Sigmoid colon (tissue), 7 donors: ENCODE data around the gene ATP8A1. TPM values are rescaled to one million over a fixed set of nuclear protein-coding genes. Genes with fewer than 3 reads are reported as not detected.

Experiments used
- DNase-seq: peaks from one replicate; pipeline ENCODE4 v3.0.0-alpha.2; 2019
- H3K27ac ChIP-seq, 4 donors: fragments of 200-600 bp; sonication (generic); one replicate each; pipeline ENCODE4 v1.5.1; 2016 to 2019; ENCODE audit warnings: mild to moderate bottlenecking in 1 of 4
- H3K27me3 ChIP-seq, 3 donors: fragments of 200-600 bp; sonication (generic); one replicate each; pipeline ENCODE4 v1.5.1; 2019; ENCODE audit warnings: mild to moderate bottlenecking in 1 of 3
- H3K36me3 ChIP-seq, 4 donors: fragments of 200-600 bp; sonication (generic); one replicate each; pipeline ENCODE4 v1.5.1; 2016 to 2019
- H3K4me1 ChIP-seq, 4 donors: fragments of 200-600 bp; sonication (generic); one replicate each; pipeline ENCODE4 v1.5.1; 2017 to 2019
- H3K4me3 ChIP-seq, 4 donors: fragments of 200-600 bp; sonication (generic); one replicate each; pipeline ENCODE4 v1.5.1; 2017 to 2019; ENCODE audit warnings: mild to moderate bottlenecking in 2 of 4, moderate library complexity in 1 of 4
- H3K9me3 ChIP-seq, 4 donors: fragments of 200-600 bp in 3 of 4; sonication (generic) in 3 of 4; one replicate each; pipeline versions ENCODE4 v1.5.1 to v1.6.1; 2013 to 2019
- EP300 ChIP-seq, 4 donors: sonication (generic); formaldehyde crosslinking; IDR thresholded peaks; one replicate each; pipeline ENCODE4 v1.6.1; 2017; ENCODE audit warnings: antibody characterized with exemption in 4 of 4
- POLR2A ChIP-seq, 2 donors: fragments of 450-650 bp; IDR thresholded peaks; one replicate each; pipeline ENCODE4 v1.6.1; 2016; ENCODE audit warnings: antibody characterized with exemption in 2 of 2, mild to moderate bottlenecking in 2 of 2, moderate library complexity in 2 of 2
- POLR2AphosphoS5 ChIP-seq, 4 donors: sonication (generic); formaldehyde crosslinking; IDR thresholded peaks; one replicate each; pipeline ENCODE4 v1.6.1; 2017; ENCODE audit warnings: antibody characterized with exemption in 4 of 4
- WGBS, 2 donors: extraction: QIAGEN DNeasy Blood & Tissue Kit; methylation state at CpG; one replicate each; pipeline ENCODE4 v1.1.7; 2013; 5-methylcytosine and 5-hydroxymethylcytosine counted together
- intact Hi-C: fragments of 100-400 bp; cut with DNase I; formaldehyde crosslinking; loops from one replicate; pipeline ENCODE4 v1.15.1; 2023
- polyA plus RNA-seq, 3 donors: library from polyadenylated mRNA; stranded (reverse); fragments of 200-250 nt; gene quantifications; one replicate each; pipeline ENCODE4 v1.2.3, GENCODE V29; 2013
- total RNA-seq, 4 donors: library from RNA; depleted of rRNA; stranded (reverse); fragments of >200 nt; gene quantifications; one replicate each; pipeline ENCODE4 v1.1.0, GENCODE V29; 2016
- TF ChIP-seq, protein P1 (sequence below), 4 experiments: fragments of 450-650 bp in 3 of 4; fragments of 200-600 bp in 1 of 4; IDR thresholded peaks; one replicate each; pipeline ENCODE4 v1.5.1; 2016 to 2019; ENCODE audit warnings: antibody characterized with exemption in 4 of 4, mild to moderate bottlenecking in 3 of 4, moderate library complexity in 2 of 4
- donor health status: healthy with polysubstance abuse.
- donor health status: Bipolar disorder and iron deficiency.
- donor health status: healthy.

The ATP8A1 gene
- total and polyA plus RNA-seq, 7 donors: 2.4 to 19.3 (median 14.5) TPM

DNA sequence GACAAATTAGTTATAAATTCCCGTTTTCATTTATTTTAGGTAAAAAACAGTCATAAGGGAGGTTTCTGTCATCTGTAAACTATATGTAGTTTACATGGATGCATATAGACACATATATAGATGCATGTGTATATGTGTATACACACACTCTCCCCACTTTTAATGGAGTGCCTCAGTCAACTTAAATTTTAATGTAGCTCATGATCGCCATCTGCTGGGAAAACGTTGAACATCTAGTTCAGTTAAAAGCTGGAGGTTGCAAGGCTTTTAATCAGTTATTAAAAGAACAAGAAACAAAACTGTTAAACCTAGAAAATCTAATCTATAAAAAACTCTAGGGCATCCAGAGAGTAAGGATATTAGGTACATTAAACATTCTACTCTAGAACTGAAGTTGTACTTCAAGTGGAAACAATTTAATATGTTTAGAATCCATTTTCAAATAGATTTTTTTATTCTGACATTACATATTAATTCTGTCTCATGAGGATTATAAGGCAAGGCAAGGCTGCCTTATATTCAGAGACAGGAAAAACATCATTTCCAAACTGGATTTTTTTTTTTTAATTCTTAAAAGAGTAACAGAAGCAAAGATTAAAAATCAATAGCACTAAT lies 137.0 kb downstream of the ATP8A1 start:
- Histone ChIP-seq H3K4me1 (peaks cover 0 to 9% (median 4%) of the 10 kb centered on the region in 4 donors), H3K4me3 (no peak overlapping the region), H3K27ac (no peak overlapping the region), H3K36me3 (peaks cover 0 to 13% (median 0%) of the 10 kb centered on the region in 4 donors), H3K9me3 (no peaks in the 10 kb centered on the region), H3K27me3 (no peaks in the 10 kb centered on the region)
- WGBS, 2 donors: 26 to 30% methylated on average over 3 of the region's 3 CpGs
- DNase-seq: no peak
- TF ChIP-seq, protein P1, sequence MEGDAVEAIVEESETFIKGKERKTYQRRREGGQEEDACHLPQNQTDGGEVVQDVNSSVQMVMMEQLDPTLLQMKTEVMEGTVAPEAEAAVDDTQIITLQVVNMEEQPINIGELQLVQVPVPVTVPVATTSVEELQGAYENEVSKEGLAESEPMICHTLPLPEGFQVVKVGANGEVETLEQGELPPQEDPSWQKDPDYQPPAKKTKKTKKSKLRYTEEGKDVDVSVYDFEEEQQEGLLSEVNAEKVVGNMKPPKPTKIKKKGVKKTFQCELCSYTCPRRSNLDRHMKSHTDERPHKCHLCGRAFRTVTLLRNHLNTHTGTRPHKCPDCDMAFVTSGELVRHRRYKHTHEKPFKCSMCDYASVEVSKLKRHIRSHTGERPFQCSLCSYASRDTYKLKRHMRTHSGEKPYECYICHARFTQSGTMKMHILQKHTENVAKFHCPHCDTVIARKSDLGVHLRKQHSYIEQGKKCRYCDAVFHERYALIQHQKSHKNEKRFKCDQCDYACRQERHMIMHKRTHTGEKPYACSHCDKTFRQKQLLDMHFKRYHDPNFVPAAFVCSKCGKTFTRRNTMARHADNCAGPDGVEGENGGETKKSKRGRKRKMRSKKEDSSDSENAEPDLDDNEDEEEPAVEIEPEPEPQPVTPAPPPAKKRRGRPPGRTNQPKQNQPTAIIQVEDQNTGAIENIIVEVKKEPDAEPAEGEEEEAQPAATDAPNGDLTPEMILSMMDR (IDR thresholded peaks at IDR 0.05): peak in 3 of 4 experiments; percentile 54 to 67 (median 60)
- TF ChIP-seq EP300 (IDR thresholded peaks at IDR 0.05): no peak
- intact Hi-C loops: loop anchor here (1.0 to 10.0 kb wide), 2 partner anchors 145 to 238 kb away; no protein-coding TSS in a partner anchor

- TF ChIP-seq POLR2A (IDR thresholded peaks at IDR 0.05) (no peak), EP300 (IDR thresholded peaks at IDR 0.05) (no peak), POLR2AphosphoS5 (IDR thresholded peaks at IDR 0.05) (no peak)
- TF ChIP-seq, protein P1 (IDR thresholded peaks at IDR 0.05): no peak
- Histone ChIP-seq H3K36me3 (no peaks in the 10 kb centered on the region), H3K9me3 (no peaks in the 10 kb centered on the region), H3K4me3 (no peak overlapping the region), H3K27me3 (no peaks in the 10 kb centered on the region), H3K4me1 (no peaks in the 10 kb centered on the region), H3K27ac (no peak overlapping the region)
- DNase-seq: no peak
- intact Hi-C loops: no loop called here
- 71 to 86% methylated on average over 5 of the region's 5 CpGs for WGBS, 2 donors
Measured at GRCh38 chr4:42515156-42515884, 141.6 kb downstream of the ATP8A1 start.

GRCh38 chr4:42513748-42514492 lies 143.0 kb downstream of the ATP8A1 start:
- 94% methylated on average over 5 of the region's 5 CpGs for WGBS, 2 donors
- Histone ChIP-seq H3K4me1 (no peaks in the 10 kb centered on the region), H3K9me3 (no peaks in the 10 kb centered on the region), H3K27me3 (no peaks in the 10 kb centered on the region), H3K27ac (no peak overlapping the region), H3K4me3 (no peak overlapping the region), H3K36me3 (no peaks in the 10 kb centered on the region)
- intact Hi-C loops: no loop called here
- DNase-seq: no peak
- TF ChIP-seq POLR2AphosphoS5 (IDR thresholded peaks at IDR 0.05) (no peak), EP300 (IDR thresholded peaks at IDR 0.05) (no peak), POLR2A (IDR thresholded peaks at IDR 0.05) (no peak)
- TF ChIP-seq, protein P1 (IDR thresholded peaks at IDR 0.05): no peak

DNA sequence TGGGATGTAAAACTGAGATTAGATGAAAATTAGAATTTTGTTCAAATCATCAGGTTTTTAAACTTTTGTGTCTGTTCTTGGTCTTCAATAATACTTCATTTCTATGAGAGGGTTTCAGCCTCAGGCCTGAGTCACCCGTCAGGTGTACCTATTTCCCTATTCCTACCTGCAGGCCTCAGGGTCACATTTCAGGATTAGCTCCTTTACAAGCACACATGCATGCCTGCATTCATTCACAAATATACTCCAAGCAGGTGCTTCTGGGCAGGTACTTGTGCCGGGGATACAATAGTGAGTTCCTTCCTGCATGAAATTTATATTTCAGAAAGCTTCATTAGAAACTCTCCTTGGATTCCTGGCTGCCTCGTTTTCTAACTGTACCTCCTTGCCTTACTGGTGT lies 144.7 kb downstream of the ATP8A1 start:
- Histone ChIP-seq H3K27ac (no peak overlapping the region), H3K36me3 (no peaks in the 10 kb centered on the region), H3K9me3 (no peaks in the 10 kb centered on the region), H3K4me3 (no peak overlapping the region), H3K4me1 (no peaks in the 10 kb centered on the region), H3K27me3 (no peaks in the 10 kb centered on the region)
- intact Hi-C loops: no loop called here
- DNase-seq: no peak
- no peak for TF ChIP-seq POLR2AphosphoS5 (IDR thresholded peaks at IDR 0.05)
- no peak for TF ChIP-seq EP300 (IDR thresholded peaks at IDR 0.05)
- TF ChIP-seq, protein P1 (IDR thresholded peaks at IDR 0.05): no peak
- TF ChIP-seq POLR2A (IDR thresholded peaks at IDR 0.05): no peak
- 90 to 95% methylated on average over 3 of the region's 3 CpGs for WGBS, 2 donors
